H9 (cell line): Measurements from ENCODE around the gene SLC38A11. TPM values are rescaled to one million over a fixed set of nuclear protein-coding genes. Genes with fewer than 3 reads are reported as not detected.

Source experiments
- DNase-seq: peaks from one replicate; pipeline ENCODE4 v3.0.0-alpha.2; 2017
- H2AFZ ChIP-seq: one replicate; pipeline ENCODE4 v1.6.1; 2013; ENCODE audit warnings: mild to moderate bottlenecking, low read length, control low read depth, moderate library complexity
- H2AK5ac ChIP-seq: 2 replicates; pipeline ENCODE4 v1.6.1; 2013; ENCODE audit warnings: low read length, control low read depth, mixed read lengths; ENCODE audit not compliant: insufficient read length
- H2BK120ac ChIP-seq: one replicate; pipeline ENCODE4 v1.6.1; 2013; ENCODE audit warnings: low read depth, mild to moderate bottlenecking, low read length, control low read depth, inconsistent platforms; ENCODE audit not compliant: poor library complexity, severe bottlenecking
- H2BK12ac ChIP-seq: 2 replicates; pipeline ENCODE4 v1.6.1; 2013; ENCODE audit warnings: low read length, control low read depth, mixed read lengths, low read depth; ENCODE audit not compliant: insufficient read length
- H2BK15ac ChIP-seq: 2 replicates; pipeline ENCODE4 v1.6.1; 2013; ENCODE audit warnings: low read depth, low read length, control low read depth
- H2BK20ac ChIP-seq: one replicate; pipeline ENCODE4 v1.6.1; 2013; ENCODE audit warnings: low read depth, mild to moderate bottlenecking, low read length, control low read depth, inconsistent platforms; ENCODE audit not compliant: poor library complexity, severe bottlenecking
- H2BK5ac ChIP-seq: 2 replicates; pipeline ENCODE4 v1.6.1; 2013; ENCODE audit warnings: low read length, control low read depth, mixed read lengths; ENCODE audit not compliant: insufficient read length
- H3K14ac ChIP-seq: 2 replicates; pipeline ENCODE4 v1.6.1; 2013; ENCODE audit warnings: low read length, control low read depth; ENCODE audit not compliant: insufficient read depth
- H3K18ac ChIP-seq: 2 replicates; pipeline ENCODE4 v1.6.1; 2013; ENCODE audit warnings: low read depth, mild to moderate bottlenecking, mixed read lengths, low read length, control low read depth; ENCODE audit not compliant: insufficient read length
- H3K23ac ChIP-seq: 2 replicates; pipeline ENCODE4 v1.6.1; 2013; ENCODE audit warnings: low read length, control low read depth, mixed read lengths, low read depth; ENCODE audit not compliant: insufficient read length
- H3K23me2 ChIP-seq: 2 replicates; pipeline ENCODE4 v1.6.1; 2013; ENCODE audit warnings: low read depth, mild to moderate bottlenecking, mixed read lengths, low read length, control low read depth; ENCODE audit not compliant: insufficient read length, poor library complexity, severe bottlenecking
- H3K27ac ChIP-seq: 2 replicates; pipeline ENCODE4 v1.5.1; 2013; ENCODE audit warnings: low read length, control low read depth, mixed read lengths, low read depth; ENCODE audit not compliant: insufficient read length
- H3K27me3 ChIP-seq: 2 replicates; pipeline ENCODE4 v1.6.1; 2013; ENCODE audit warnings: low read length, control low read depth, inconsistent platforms; ENCODE audit not compliant: insufficient read depth
- H3K4ac ChIP-seq: 2 replicates; pipeline ENCODE4 v1.6.1; 2013; ENCODE audit warnings: low read depth, mild to moderate bottlenecking, control low read depth, inconsistent platforms, low read length, moderate library complexity
- H3K4me1 ChIP-seq: 2 replicates; pipeline ENCODE4 v1.6.1; 2013; ENCODE audit warnings: low read length, control low read depth, inconsistent platforms; ENCODE audit not compliant: insufficient read depth
- H3K4me2 ChIP-seq: 2 replicates; pipeline ENCODE4 v1.6.1; 2013; ENCODE audit warnings: low read length, control low read depth, mixed read lengths; ENCODE audit not compliant: insufficient read length, insufficient read depth
- H3K56ac ChIP-seq: 2 replicates; pipeline ENCODE4 v1.6.1; 2013; ENCODE audit warnings: low read depth, mild to moderate bottlenecking, mixed read lengths, low read length, control low read depth; ENCODE audit not compliant: insufficient read length
- H3K79me1 ChIP-seq: 2 replicates; pipeline ENCODE4 v1.6.1; 2013; ENCODE audit warnings: low read depth, mild to moderate bottlenecking, moderate library complexity, low read length, control low read depth, inconsistent platforms; ENCODE audit not compliant: insufficient read depth, poor library complexity, severe bottlenecking
- H3K79me2 ChIP-seq: 2 replicates; pipeline ENCODE4 v1.6.1; 2013; ENCODE audit warnings: low read length, control low read depth, inconsistent platforms; ENCODE audit not compliant: insufficient read depth
- H3K9ac ChIP-seq: 2 replicates; pipeline ENCODE4 v1.6.1; 2013; ENCODE audit warnings: low read length, control low read depth, mixed read lengths; ENCODE audit not compliant: insufficient read length; ENCODE audit errors: extremely low read depth
- H3K9me3 ChIP-seq: one replicate; pipeline ENCODE4 v1.6.1; 2013; ENCODE audit warnings: low read depth, low read length, inconsistent platforms; ENCODE audit not compliant: control insufficient read depth
- H3T11ph ChIP-seq: one replicate; pipeline ENCODE4 v1.6.1; 2013; ENCODE audit warnings: mild to moderate bottlenecking, low read length, control low read depth, inconsistent platforms
- H4K20me1 ChIP-seq: one replicate; pipeline ENCODE4 v1.6.1; 2013; ENCODE audit not compliant: control insufficient read depth, insufficient read length, insufficient read depth
- H4K5ac ChIP-seq: 2 replicates; pipeline ENCODE4 v1.6.1; 2013; ENCODE audit warnings: low read depth, mild to moderate bottlenecking, mixed read lengths, low read length, control low read depth; ENCODE audit not compliant: insufficient read length
- H4K8ac ChIP-seq: replicated peaks from 2 replicates; pipeline ENCODE4 v1.6.1; 2013; ENCODE audit warnings: low read length, control low read depth, mixed read lengths, low read depth; ENCODE audit not compliant: insufficient read length
- H4K91ac ChIP-seq: 2 replicates; pipeline ENCODE4 v1.6.1; 2013; ENCODE audit warnings: low read depth, mild to moderate bottlenecking, moderate library complexity, mixed read lengths, low read length, control low read depth; ENCODE audit not compliant: insufficient read length
- H3K27ac Mint-ChIP-seq, 3 experiments: 2 replicates in 2 of 3; 3 replicates in 1 of 3; pipeline ENCODE4 v1.8.0; 2020 to 2021; ENCODE audit warnings: mixed read lengths in 3 of 3, mild to moderate bottlenecking in 1 of 3, moderate library complexity in 1 of 3
- H3K27me3 Mint-ChIP-seq: 2 replicates; pipeline ENCODE4 v1.8.0; 2021; ENCODE audit warnings: low read depth, mild to moderate bottlenecking, moderate library complexity, mixed read lengths
- H3K36me3 Mint-ChIP-seq, 3 experiments: 2 replicates in 2 of 3; 3 replicates in 1 of 3; pipeline ENCODE4 v1.8.0; 2020 to 2021; ENCODE audit warnings: low read depth in 3 of 3, mixed read lengths in 3 of 3; ENCODE audit not compliant: insufficient read depth in 1 of 3
- H3K4me1 Mint-ChIP-seq, 2 experiments: 2 replicates each; pipeline ENCODE4 v1.8.0; 2020; ENCODE audit warnings: mixed read lengths in 2 of 2
- H3K4me3 Mint-ChIP-seq, 2 experiments: 2 replicates in 1 of 2; 3 replicates in 1 of 2; pipeline ENCODE4 v1.8.0; 2020 to 2021; ENCODE audit warnings: mild to moderate bottlenecking in 2 of 2, mixed read lengths in 2 of 2, moderate library complexity in 1 of 2
- H3K9me3 Mint-ChIP-seq, 2 experiments: 2 replicates in 1 of 2; 3 replicates in 1 of 2; pipeline ENCODE4 v1.8.0; 2020; ENCODE audit warnings: mild to moderate bottlenecking in 2 of 2, mixed read lengths in 2 of 2, moderate library complexity in 1 of 2
- CTCF ChIP-seq: fragments of 200-600 bp; sonication (generic); conservative IDR thresholded peaks from 3 replicates; pipeline ENCODE4 v1.8.0; 2021; ENCODE audit warnings: antibody characterized with exemption, mild to moderate bottlenecking
- WGBS: extraction: QIAGEN DNeasy Blood & Tissue Kit; methylation state at CpG from one replicate; pipeline ENCODE4 v1.1.7; 2013; ENCODE audit warnings: missing lambda C conversion rate, low lambda C conversion rate, mixed read lengths; ENCODE audit not compliant: insufficient read length; ENCODE audit errors: extremely low coverage; 5-methylcytosine and 5-hydroxymethylcytosine counted together
- total RNA-seq: library from RNA; stranded (reverse); gene quantifications from 2 replicates; pipeline ENCODE4 v1.2.1, GENCODE V29; 2021

SLC38A11 gene
- total RNA-seq, 1 experiment from 2014 or later: not detected

GRCh38 chr2:164882276-164882675 lies 73.0 kb downstream of the SLC38A11 start:
- no peak for DNase-seq
- no peak for TF ChIP-seq CTCF

More at GRCh38 chr2:164882276-164882675, 73.0 kb downstream of the SLC38A11 start:
- WGBS: no CpG with 5 or more reads among the region's 9 CpGs
- no peak overlapping the region for H2BK12ac ChIP-seq
- H3K27ac ChIP-seq: no peak overlapping the region
- no peaks in the 10 kb centered on the region for H3K79me2 ChIP-seq
- no peaks in the 10 kb centered on the region for H3K9me3 ChIP-seq
- Mint-ChIP-seq H3K27ac (peak overlapping the region in 1 of 3 experiments; percentile 14; a peak in 1 of 7 replicates), H3K36me3 (no peaks in the 10 kb centered on the region), H3K4me1 (peaks cover 7 to 8% of the 10 kb centered on the region in 2 experiments), H3K4me3 (no peak overlapping the region), H3K9me3 (no peaks in the 10 kb centered on the region), H3K27me3 (no peaks in the 10 kb centered on the region)
- H2AK5ac ChIP-seq: no peak overlapping the region
- no peak overlapping the region for H4K5ac ChIP-seq
- no peaks in the 10 kb centered on the region for H3K27me3 ChIP-seq
- no peaks in the 10 kb centered on the region for H3K4me1 ChIP-seq
- H3K4me2 ChIP-seq: no peak overlapping the region
- no peaks in the 10 kb centered on the region for H3K79me1 ChIP-seq
- H2BK20ac ChIP-seq: no peak overlapping the region
- no peak overlapping the region for H3K56ac ChIP-seq
- H2BK120ac ChIP-seq: no peak overlapping the region
- H2BK5ac ChIP-seq: no peak overlapping the region
- no peak overlapping the region for H4K91ac ChIP-seq
- no peaks in the 10 kb centered on the region for H3K23me2 ChIP-seq
- H3T11ph ChIP-seq: no peak overlapping the region
- H2AFZ ChIP-seq: no peak overlapping the region
- H3K4ac ChIP-seq: no peak overlapping the region
- no peak overlapping the region for H3K9ac ChIP-seq
- no peak overlapping the region for H2BK15ac ChIP-seq
- H3K14ac ChIP-seq: no peak overlapping the region
- H4K8ac ChIP-seq: no peak overlapping the region
- H3K18ac ChIP-seq: no peak overlapping the region
- H4K20me1 ChIP-seq: no peaks in the 10 kb centered on the region
- no peak overlapping the region for H3K23ac ChIP-seq
